ENCODE data around the gene AUTS2. TPM values are rescaled to one million over a fixed set of nuclear protein-coding genes. Genes with fewer than 3 reads are reported as not detected.

AUTS2 gene
- total and polyA plus RNA-seq, 2 donors (not counting 1 experiment from before 2014, with no cell fraction given): 0.60 to 9.1 TPM

DNA sequence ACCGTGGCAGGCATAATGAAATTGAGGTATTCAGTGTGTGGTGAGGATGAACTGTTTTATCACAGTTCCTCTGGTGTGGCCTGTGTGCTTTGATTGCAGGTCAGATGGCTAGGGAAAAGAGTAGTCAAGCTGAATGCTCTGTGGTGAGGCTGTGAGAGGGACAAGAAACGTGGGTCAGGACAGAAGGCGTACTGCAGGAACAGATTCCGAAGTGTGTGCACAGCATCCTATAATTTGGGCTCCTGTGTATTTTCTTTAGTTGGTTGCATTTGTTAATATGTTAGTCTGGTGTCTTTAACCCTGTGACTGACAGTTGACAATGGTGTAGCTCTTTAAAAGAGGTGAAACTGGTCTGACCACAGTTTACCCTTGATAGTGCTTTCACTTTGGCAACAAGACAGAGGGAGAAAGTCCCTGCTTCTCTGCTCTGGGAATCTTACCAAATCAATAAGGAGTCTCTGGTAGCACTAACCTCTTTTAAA, 76.5 kb downstream of the AUTS2 start:
- Histone ChIP-seq H3K9me3 (ENCODE audit: control insufficient read depth, insufficient read depth, low read depth, low read length) (no peaks in the 10 kb centered on the region), H3K27me3 (ENCODE audit: control insufficient read depth, insufficient read depth, low read length) (no peaks in the 10 kb centered on the region), H4K20me1 (ENCODE audit: control insufficient read depth, extremely low read depth, insufficient read depth, low read length) (no peaks in the 10 kb centered on the region), H3K27ac (ENCODE audit: insufficient read depth, low read length) (no peak overlapping the region), H3K36me3 (ENCODE audit: control insufficient read depth, insufficient read depth, low read length) (no peaks in the 10 kb centered on the region), H3K4me2 (ENCODE audit: extremely low read depth, insufficient read depth, low read length) (no peak overlapping the region), H3K4me3 (replicated peaks in 1 of 4; ENCODE audit: control extremely low read depth in 1 of 4, insufficient read depth in 1 of 4, low read depth in 3 of 4, low read length in 4 of 4) (no peak overlapping the region), H2AFZ (ENCODE audit: low read length) (no peak overlapping the region), H3K9ac (ENCODE audit: insufficient read depth, low read length) (no peak overlapping the region), H3K79me2 (ENCODE audit: control insufficient read depth, insufficient read depth, low read length) (no peaks in the 10 kb centered on the region), H3K4me1 (ENCODE audit: control insufficient read depth, extremely low read depth, insufficient read depth, low read length) (no peaks in the 10 kb centered on the region)
- DNase-seq (ENCODE audit: low read depth in 2 of 2): no peak
- TF ChIP-seq, protein P1, sequence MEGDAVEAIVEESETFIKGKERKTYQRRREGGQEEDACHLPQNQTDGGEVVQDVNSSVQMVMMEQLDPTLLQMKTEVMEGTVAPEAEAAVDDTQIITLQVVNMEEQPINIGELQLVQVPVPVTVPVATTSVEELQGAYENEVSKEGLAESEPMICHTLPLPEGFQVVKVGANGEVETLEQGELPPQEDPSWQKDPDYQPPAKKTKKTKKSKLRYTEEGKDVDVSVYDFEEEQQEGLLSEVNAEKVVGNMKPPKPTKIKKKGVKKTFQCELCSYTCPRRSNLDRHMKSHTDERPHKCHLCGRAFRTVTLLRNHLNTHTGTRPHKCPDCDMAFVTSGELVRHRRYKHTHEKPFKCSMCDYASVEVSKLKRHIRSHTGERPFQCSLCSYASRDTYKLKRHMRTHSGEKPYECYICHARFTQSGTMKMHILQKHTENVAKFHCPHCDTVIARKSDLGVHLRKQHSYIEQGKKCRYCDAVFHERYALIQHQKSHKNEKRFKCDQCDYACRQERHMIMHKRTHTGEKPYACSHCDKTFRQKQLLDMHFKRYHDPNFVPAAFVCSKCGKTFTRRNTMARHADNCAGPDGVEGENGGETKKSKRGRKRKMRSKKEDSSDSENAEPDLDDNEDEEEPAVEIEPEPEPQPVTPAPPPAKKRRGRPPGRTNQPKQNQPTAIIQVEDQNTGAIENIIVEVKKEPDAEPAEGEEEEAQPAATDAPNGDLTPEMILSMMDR (conservative IDR thresholded peaks at IDR 0.05 in 1 of 2, IDR thresholded peaks at IDR 0.05 in 1 of 2; ENCODE audit: low read depth in 1 of 2, low read length in 2 of 2): no peak
- no peak for TF ChIP-seq EZH2 (IDR thresholded peaks at IDR 0.05; ENCODE audit: low read length, missing control alignments)

DNA sequence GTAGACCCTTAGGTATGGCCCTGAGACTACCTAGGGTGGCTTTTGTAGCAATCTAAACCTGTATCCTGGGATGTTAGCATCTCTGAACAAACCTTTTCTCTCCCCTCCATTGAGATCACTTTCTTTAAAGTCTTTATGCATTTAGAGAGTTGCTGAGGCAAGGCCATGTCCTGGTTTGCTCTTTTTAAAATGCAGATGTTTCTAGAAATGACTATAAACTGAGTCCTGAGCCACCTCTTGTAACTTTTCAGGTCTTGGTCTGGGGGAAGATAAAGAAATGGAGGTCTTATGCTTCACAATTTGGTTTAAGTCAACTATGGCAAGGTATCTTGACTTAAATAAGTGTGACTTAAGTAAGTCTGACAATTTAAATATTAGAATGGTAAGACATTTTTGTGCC, 78.0 kb downstream of the AUTS2 start:
- no peaks in the 10 kb centered on the region for H3K4me1 ChIP-seq (ENCODE audit: control insufficient read depth, extremely low read depth, insufficient read depth, low read length)
- TF ChIP-seq, protein P1 (conservative IDR thresholded peaks at IDR 0.05 in 1 of 2, IDR thresholded peaks at IDR 0.05 in 1 of 2; ENCODE audit: low read depth in 1 of 2, low read length in 2 of 2): no peak
- no peak for TF ChIP-seq EZH2 (IDR thresholded peaks at IDR 0.05; ENCODE audit: low read length, missing control alignments)
- no peaks in the 10 kb centered on the region for H3K36me3 ChIP-seq (ENCODE audit: control insufficient read depth, insufficient read depth, low read length)
- no peak overlapping the region for H3K27ac ChIP-seq (ENCODE audit: insufficient read depth, low read length)
- no peaks in the 10 kb centered on the region for H3K27me3 ChIP-seq (ENCODE audit: control insufficient read depth, insufficient read depth, low read length)
- H3K79me2 ChIP-seq (ENCODE audit: control insufficient read depth, insufficient read depth, low read length): no peaks in the 10 kb centered on the region
- no peak overlapping the region for H3K4me2 ChIP-seq (ENCODE audit: extremely low read depth, insufficient read depth, low read length)
- no peaks in the 10 kb centered on the region for H4K20me1 ChIP-seq (ENCODE audit: control insufficient read depth, extremely low read depth, insufficient read depth, low read length)
- no peak for DNase-seq (ENCODE audit: low read depth in 2 of 2)
- no peak overlapping the region for H2AFZ ChIP-seq (ENCODE audit: low read length)
- no peak overlapping the region for H3K4me3 ChIP-seq (replicated peaks in 1 of 4; ENCODE audit: control extremely low read depth in 1 of 4, insufficient read depth in 1 of 4, low read depth in 3 of 4, low read length in 4 of 4)
- H3K9ac ChIP-seq (ENCODE audit: insufficient read depth, low read length): no peak overlapping the region
- H3K9me3 ChIP-seq (ENCODE audit: control insufficient read depth, insufficient read depth, low read depth, low read length): no peaks in the 10 kb centered on the region

DNA sequence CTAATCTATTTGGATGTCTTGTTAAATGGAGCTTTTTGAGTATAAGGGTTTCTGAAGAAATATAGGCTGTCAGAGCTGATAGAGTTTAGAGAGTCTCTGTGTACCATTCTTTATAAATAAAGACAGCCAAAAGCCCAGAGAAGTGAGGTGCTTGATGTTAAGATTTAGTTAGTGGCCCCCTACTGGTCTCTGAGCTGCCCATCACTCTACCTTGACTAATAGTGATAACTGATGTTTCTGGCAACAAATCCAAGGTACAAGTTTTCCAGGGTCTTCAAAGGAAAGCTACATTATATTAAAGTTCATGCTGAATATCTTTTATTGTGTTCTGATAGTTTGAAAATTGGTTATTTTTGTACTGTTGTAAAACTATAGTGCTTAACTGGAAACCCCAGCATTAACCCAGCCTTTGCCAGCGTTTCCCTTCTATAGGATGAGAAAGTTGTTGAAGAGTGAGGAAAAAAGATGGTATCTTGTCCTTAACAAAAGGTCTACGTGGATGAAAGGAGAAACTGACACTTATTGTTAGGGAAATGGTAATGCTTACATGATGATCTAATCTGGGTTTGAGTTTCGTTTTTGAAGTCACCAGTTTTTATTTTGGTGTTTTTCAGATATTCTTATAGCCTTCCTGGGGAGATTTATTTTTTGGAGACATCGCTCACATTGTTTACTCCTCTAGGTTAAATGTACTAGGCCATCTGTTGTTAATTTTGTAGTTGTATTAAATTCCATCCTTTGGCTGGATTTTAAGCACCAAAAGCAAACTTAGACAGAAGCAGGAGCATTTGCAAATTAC, 79.0 kb downstream of the AUTS2 start:
- TF ChIP-seq EZH2 (IDR thresholded peaks at IDR 0.05; ENCODE audit: low read length, missing control alignments): no peak
- TF ChIP-seq, protein P1 (conservative IDR thresholded peaks at IDR 0.05 in 1 of 2, IDR thresholded peaks at IDR 0.05 in 1 of 2; ENCODE audit: low read depth in 1 of 2, low read length in 2 of 2): peak in 1 of 2 donors; percentile 26
- no peak overlapping the region for H3K9ac ChIP-seq (ENCODE audit: insufficient read depth, low read length)
- no peaks in the 10 kb centered on the region for H3K36me3 ChIP-seq (ENCODE audit: control insufficient read depth, insufficient read depth, low read length)
- no peaks in the 10 kb centered on the region for H3K27me3 ChIP-seq (ENCODE audit: control insufficient read depth, insufficient read depth, low read length)
- no peaks in the 10 kb centered on the region for H4K20me1 ChIP-seq (ENCODE audit: control insufficient read depth, extremely low read depth, insufficient read depth, low read length)
- no peak overlapping the region for H3K27ac ChIP-seq (ENCODE audit: insufficient read depth, low read length)
- no peak for DNase-seq (ENCODE audit: low read depth in 2 of 2)
- no peak overlapping the region for H2AFZ ChIP-seq (ENCODE audit: low read length)
- H3K4me3 ChIP-seq (replicated peaks in 1 of 4; ENCODE audit: control extremely low read depth in 1 of 4, insufficient read depth in 1 of 4, low read depth in 3 of 4, low read length in 4 of 4): no peak overlapping the region
- no peaks in the 10 kb centered on the region for H3K79me2 ChIP-seq (ENCODE audit: control insufficient read depth, insufficient read depth, low read length)
- no peaks in the 10 kb centered on the region for H3K4me1 ChIP-seq (ENCODE audit: control insufficient read depth, extremely low read depth, insufficient read depth, low read length)
- H3K4me2 ChIP-seq (ENCODE audit: extremely low read depth, insufficient read depth, low read length): no peak overlapping the region
- no peaks in the 10 kb centered on the region for H3K9me3 ChIP-seq (ENCODE audit: control insufficient read depth, insufficient read depth, low read depth, low read length)
